Islet precursor cell (in vitro differentiated cells): ENCODE data around the gene HOGA1.
A peak's percentile ranks its signal among the peaks of the same experiment; 100 is the strongest.
"Not testable (repeated sequence)": the region's sequence is repeated elsewhere in the genome, so short reads cannot be mapped to it uniquely, and the experiment has no call there.

ENCODE experiments used
- DNase-seq: peaks from one replicate; pipeline ENCODE4 v3.0.0-alpha.2; 2018

The HOGA1 gene

DNA sequence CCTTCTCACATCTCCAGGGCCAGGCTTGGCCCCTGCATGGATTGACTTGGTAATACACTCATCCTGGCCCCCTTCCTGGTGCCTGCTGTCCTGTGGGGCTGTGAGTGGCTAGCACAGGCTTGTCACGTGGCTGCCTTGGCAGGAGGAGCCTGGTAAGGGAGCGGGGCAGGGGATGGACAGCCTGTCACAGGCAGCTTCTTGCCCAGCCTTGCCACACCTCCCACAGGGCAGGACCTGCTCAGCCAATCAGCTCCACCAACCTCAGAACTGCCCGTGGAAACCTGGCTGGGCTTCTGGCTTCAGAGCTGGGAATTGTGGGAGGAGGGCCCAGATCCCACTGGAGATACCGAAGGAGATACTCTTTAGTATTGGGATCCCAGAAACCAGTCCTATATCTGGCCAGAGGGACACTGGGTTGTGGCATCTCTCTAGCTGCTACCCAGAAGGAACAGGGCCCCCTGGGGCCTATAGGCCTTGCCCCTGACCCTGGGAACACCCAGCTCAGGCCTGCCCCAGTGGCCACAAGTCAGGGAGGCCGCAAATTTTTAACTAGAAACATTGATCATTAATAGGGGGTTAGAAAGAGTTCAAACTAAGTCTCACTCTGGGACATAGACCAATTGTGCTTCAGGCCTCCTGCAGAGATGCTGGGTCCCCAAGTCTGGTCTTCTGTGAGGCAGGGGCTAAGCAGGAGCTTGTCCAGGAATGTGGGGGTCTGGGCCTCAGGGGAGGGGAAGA, at the start of gene HOGA1:
TSS of gene HOGA1 (plus strand) at position 330 of the 738 bp plus-strand sequence. CDS start at position 645, 315 bp downstream.
- DNase-seq, result peak; percentile 85

DNA sequence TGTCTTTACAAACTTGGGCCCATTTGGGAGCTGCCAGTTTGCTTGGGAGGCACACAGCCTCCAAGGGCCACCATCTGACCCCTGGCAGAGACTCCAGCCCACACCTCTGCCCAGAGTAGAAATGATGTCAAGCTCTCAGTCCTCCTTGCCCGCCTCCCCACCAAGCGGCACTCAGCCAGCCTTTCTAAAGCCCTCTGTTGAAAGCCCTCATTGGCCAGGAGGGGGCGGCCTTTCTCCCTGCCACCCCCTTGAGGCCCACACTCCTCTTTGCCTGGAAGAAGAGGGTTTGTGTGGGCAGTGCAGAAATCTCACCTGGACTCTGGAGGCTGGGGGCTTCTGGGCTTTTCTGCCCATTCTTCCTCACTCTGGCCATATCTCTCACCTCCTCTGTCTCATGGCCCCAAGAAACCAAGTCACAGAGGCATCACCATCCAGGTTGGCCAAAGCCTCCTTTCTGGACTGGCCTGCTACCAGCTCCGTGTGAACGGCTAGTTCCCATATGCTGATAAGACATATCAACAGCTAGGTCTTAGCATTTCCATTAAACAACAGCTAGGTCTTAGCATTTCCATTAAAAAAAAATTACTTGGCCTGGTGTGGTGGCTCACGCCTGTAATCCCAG, 49.3 kb upstream of the HOGA1 start:
- DNase-seq, result peak; percentile 84

DNA sequence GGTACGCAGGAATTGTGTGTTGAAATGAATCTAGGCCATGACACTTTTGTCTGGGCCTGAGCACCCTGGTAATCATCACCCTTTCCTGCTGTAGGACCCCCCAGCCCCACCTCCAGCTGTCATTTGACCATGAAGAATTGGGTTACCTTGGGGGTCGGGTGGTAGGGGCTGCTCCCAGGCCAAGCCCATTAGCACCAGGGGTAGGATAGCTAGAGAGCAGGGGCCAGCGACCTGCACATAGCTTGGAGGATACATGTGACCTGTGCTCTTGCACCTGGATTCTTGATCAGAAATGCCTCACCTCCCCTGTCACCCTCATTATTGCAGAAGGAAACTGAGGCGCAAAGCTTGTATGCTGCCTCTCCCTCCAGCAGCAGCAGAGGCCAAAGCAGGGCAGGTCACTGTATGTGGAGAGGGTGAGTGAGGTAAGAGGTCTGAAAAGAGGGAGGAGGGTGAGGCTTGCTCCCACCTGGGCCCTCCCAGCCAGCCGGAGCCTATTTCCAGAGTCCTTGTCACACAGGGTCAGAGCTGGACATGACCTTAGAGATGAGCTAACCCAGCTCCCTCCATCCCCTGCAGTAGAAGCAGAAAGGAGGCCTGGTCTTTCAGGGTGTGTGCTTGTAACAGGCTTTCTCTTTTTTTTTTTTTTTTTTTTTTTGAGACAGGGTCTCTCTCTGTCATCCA, 46.9 kb upstream of the HOGA1 start:
- peak; percentile 57 for DNase-seq

DNA sequence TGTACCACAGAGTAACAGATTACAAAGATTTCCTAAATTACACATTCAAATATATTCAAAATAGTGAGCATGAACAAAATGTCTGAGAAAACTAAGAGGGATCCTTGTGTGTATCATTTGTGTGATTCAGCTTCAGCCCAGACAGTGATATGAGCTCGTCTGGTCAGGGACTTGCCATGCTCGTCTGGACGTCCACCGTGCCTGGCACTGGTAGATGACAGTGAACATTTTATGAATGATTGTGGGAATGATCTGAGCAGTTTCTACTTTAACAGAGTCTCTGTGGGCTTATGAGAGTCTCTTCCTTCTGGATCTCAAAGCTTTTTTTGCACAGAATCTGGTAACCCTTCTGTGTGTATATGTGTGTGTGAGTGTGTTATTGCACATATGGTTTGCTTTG, 45.8 kb upstream of the HOGA1 start:
- DNase-seq, result no peak

DNA sequence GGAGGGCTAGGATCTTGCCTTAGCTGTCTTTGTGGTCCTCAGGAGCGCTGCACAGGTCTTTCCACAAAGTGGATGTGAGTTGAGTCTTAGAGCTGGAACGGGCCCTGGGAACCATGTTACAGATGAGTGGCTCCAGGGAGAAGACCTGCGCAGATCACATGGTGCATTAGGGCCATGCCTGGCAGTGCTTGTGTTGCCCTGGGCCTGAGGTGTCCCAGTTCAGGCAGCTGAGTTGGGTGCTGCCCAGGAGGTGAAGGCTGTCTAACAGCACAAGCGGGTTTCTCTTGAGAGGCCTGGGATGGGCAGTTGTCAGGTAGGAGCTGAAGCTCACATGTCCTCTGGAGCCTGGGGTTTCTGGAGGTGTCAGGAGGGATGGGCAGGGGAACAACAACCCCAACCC, 45.4 kb upstream of the HOGA1 start:
- no peak for DNase-seq

- DNase-seq, result peak; percentile 94
These were observed 44.5 kb upstream of the HOGA1 start for GRCh38 chr10:97539523-97540200.

DNA sequence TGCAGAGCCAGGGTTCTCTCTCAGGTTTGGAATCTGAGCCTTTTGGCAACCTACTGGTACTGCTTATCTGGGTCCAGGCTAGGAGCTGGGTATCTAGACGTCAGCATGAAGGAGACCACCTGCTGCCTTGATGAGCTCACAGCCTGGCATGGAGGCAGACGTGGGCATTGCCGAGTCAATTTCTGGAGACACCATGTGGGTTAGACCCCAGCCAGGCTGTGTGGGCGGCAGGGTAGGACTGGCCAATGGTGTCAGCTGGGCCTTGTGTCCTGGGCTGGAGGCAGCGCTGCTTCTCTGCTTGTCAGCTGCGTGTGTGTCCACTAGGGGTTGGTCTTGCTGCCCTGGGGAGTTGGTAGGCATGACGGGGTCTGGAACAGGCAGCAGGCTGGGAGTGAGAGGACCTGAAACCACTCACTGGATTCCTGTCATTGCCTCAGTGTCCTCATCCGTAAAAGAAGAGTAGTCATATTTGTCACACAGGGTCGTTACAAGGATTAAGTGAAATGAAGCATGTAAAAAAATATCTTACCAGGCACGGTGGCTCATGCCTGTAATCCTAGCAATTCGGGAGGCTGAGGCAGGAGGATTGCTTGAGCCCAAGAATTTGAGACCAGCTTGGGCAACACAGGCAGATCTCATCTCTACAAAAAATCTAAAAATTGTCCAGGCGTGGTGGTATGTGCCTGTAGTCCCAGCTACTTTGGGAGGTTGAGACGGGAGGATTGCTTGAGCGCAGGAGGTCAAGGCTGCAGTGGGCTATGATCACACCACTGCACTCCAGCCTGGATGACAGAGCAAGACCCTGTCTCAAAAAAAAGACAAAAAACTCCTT, 43.3 kb upstream of the HOGA1 start:
- peak; percentile 73 for DNase-seq

GRCh38 chr10:97542169-97543024, 41.8 kb upstream of the HOGA1 start:
- DNase-seq, result peak; percentile 99

GRCh38 chr10:97543025-97543546, 41.1 kb upstream of the HOGA1 start:
- DNase-seq, result peak; percentile 97

GRCh38 chr10:97546456-97547270, 37.5 kb upstream of the HOGA1 start:
- no peak for DNase-seq

GRCh38 chr10:97547271-97547600, 37.0 kb upstream of the HOGA1 start:
- no peak for DNase-seq

DNA sequence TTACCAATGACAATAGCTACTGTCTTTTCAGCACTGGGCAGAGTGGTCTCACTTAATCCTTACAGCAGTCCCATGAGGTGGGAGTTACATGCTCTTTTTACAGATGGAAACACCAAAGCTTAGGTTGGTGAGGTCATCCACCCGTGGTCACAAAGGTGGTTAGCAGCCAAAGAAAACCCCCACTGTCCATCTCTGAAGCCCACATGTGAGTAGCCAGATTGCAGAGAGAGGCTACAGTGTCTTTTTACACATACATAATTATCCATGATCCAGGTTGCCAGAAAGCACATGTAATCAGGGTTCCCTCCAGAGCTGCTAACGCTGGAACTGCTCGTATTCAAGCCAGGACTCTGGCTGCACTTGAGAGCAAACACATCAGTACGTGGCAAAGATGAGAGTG, 36.2 kb upstream of the HOGA1 start:
- DNase-seq, result no peak

- no peak for DNase-seq
These were observed 35.2 kb upstream of the HOGA1 start for GRCh38 chr10:97548828-97549455.

- DNase-seq, result peak; percentile 96
These were observed 34.4 kb upstream of the HOGA1 start for GRCh38 chr10:97549587-97550322.

DNA sequence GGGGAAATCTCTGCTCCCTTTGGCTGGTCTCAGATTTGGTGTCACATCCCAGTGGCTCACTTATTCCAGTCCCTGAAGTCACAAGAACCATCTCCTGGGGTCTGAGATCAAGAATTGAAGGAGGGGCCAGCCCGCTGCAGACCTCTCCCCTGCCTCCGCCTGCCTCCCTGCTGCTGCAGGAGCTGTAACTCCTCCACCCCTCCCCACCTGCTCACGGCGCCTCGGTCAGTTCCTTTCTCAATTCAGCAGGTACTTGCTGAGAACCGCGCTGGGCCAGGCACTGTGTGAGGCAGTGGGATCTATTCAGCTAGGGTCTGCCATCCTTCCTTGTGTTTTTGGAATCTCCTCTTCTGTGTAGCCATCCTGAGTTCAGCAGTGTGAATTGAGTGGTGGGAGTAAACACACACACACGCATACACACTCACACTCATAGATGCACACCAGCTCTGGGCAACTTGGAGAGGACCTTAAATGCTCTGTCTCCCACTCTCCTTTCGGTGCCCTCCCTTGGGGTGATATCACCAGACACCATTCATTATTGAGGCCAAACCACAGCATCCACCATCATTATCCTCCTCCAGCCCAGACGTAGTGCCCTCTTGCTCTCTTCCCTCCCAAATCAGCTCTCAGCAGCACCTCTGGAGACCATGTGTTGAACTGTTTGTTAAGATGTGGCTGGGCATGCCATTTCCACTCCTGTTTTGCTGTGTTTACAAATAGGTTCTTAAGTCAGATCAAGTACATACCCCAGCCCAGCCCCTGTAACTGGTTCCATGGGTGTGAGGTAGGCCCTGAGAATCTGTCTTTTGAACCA, 33.6 kb upstream of the HOGA1 start:
- no peak for DNase-seq

- DNase-seq, result no peak
These were observed 32.9 kb upstream of the HOGA1 start for GRCh38 chr10:97551271-97551670.

DNA sequence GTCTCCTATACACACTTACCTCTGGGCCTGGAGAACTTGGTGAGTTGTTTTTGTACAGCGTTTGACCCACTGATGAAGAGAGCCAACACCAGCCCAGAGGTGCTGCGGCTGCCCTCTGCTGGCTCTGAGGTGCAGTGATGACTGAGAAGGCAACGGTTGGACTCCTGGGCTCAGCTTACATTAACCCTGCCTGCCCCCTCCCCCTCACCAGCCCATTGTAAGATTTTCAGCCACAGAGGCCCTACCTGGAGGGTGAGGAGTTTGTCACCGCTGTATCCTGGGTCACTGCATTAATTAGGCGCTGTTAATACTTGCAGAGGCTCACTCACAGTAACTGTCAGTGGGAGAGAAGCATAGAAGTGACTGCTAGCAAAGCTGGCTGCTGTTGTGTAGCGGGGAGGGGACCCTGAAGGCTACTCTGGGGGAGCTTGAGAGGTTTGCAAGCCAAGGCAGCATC, 30.6 kb upstream of the HOGA1 start:
- peak; percentile 88 for DNase-seq

- DNase-seq, result not testable (repeated sequence)
These were observed 29.9 kb upstream of the HOGA1 start for GRCh38 chr10:97554336-97554735.
